GM18909 (cell line): ENCODE data around the gene MT1HL1.

ENCODE experiments used
- ATAC-seq: cut with Tn5 transposase; IDR thresholded peaks from one replicate; pipeline ENCODE4 v1.9.1; 2021; ENCODE audit warnings: mild to moderate bottlenecking; ENCODE audit not compliant: unreplicated experiment, poor library complexity

The MT1HL1 gene

GRCh38 chr1:237025358-237026074 lies 21.3 kb upstream of the MT1HL1 start:
- no peak for ATAC-seq

DNA sequence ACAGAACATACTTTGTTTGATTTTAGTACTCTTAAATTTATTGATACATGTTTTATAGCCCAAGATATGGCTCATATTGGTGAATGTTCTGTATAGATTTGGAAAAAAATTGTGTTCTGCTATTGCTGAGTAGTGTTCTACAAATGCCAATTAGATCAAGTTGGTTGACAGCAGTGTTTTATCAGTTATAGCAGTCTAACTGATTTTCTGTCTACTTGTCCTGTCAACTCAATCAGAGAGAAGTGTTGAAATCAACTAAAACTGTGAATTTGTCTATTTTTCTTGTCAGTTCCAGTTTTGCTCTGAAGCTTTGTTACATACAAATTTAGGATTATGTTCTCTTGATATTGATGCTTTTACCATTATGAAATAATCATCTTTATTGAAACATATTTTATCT lies 14.7 kb upstream of the MT1HL1 start:
- ATAC-seq: no peak

GRCh38 chr1:237016626-237017025 lies 12.4 kb upstream of the MT1HL1 start:
- ATAC-seq: no peak

- no peak for ATAC-seq
Measured at GRCh38 chr1:237013608-237014007, 9.4 kb upstream of the MT1HL1 start.

DNA sequence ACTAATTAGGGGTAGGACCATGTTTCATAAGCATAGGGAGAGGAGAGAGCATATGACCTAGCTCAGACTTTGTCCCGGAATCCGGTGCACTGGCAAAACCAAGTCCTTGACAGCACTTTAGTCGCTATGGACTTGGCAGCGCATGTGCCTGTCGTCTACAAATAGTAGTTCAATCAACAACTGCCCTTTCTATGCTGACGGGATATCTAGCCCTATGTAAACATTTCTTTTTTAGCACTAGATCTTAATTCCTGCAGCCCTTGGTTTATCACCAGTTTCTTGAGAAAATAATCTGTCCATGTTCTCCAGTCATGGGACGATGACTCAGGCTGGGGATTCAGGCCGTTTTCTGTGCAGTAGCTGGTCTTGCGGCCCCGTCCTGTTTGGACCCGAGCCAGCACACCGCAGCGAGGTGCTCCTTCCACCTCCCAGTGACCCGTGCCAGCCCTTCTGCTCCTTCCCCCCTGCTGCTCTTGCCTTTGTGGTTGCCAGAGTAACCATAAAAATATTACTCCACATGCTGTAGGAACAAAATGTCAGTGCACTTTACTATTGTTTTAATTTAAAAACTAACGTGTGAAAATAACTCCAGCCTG lies 8.6 kb upstream of the MT1HL1 start:
- ATAC-seq: no peak

- ATAC-seq: no peak
Measured at GRCh38 chr1:237012361-237012760, 8.1 kb upstream of the MT1HL1 start.

DNA sequence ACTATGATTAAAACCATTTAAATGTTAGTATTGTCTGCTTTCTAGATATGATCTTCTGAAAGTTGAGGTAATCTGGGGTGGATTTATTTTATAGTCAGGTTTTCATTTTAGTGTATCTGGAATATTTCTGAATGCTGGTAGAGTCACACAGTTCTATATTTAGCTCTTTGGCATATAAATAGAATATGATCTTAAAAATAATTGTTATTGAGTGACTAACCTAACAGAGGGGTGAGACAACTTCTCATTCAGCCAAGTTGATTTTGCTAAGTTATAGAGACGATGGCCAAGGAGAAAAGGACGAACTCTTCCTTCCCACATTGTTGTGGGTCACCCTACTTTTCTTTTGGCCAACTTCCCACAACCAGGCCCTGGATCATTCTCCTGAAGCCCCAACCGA lies 7.2 kb upstream of the MT1HL1 start:
- ATAC-seq: no peak

- no peak for ATAC-seq
Measured at GRCh38 chr1:237009611-237010010, 5.4 kb upstream of the MT1HL1 start.

DNA sequence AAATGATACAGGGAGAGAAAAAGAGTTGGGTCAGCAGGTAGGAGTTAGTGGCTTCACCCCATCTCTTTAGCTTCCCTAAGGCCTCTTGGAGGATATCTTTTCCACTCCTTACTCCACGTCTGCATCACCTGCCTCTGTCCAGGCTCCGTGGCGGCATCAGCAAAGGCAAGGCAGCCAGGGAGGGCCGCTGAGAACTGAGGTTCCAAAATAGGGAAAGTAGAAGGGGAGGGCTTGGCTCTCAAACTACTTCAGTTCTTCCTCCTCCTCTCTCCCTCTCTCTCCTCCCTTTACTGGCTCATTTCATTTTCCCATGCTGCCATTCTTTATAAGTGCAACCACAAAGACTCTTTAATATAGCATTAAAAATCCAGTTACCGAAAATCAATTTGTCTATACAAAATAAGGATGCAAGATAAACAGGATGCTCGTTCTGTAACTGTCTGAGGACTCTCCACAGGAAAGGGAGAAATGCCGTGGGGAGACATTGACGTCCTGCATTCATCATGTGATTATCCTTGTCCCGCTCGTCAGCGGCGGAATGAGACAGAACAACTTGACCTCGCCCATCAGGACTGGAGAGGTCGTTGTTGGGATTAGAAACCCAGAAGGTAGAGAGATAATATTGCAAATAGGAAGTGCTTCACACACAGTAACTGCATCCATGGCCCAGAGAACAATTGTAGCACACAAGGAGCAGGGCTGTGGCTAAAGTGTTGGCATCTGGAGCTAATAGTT lies 3.1 kb upstream of the MT1HL1 start:
- no peak for ATAC-seq

GRCh38 chr1:237005674-237006073 lies 1.4 kb upstream of the MT1HL1 start:
- no peak for ATAC-seq

DNA sequence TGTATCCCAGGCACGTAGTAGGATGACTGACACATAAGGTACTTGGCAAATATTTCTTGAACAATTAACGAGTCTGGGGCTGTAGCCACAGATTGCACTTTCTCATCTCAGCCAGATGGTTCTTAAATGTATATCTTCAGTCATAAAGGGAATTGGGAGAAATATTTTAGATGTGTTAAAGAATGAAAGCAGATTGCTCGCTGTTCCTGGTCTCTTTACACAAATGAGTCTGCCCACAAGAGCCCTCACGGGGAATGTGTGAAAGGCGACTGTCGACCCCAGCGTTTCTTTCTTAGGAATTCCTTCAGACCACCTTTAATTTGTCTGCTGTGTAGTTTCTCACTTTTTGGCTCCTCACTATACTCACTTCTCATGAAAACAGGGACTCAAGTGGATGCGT lies 725 bp downstream of the MT1HL1 start:
- no peak for ATAC-seq

- no peak for ATAC-seq
Measured at GRCh38 chr1:237000191-237000590, 4.0 kb downstream of the MT1HL1 start.

GRCh38 chr1:236998546-236998945 lies 5.7 kb downstream of the MT1HL1 start:
- ATAC-seq: no peak

DNA sequence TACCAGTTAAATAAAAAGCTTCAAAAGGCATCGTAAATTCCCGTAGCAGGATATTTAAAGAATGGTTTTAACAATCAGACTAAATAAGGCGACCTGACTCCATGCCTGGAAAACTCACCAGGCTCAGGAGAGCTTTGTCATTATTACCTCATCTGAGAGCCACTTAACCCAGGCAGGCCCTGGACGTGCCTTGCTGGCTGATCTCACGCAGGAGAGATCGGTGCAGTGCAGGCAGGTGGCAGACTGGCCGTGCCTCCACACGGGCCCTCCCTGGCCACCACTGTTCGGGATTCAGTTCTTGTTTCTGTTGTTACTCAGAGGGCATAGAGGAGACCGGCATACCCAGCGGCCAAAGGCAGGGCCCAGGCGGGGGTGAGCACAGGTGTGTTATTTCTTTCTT lies 6.4 kb downstream of the MT1HL1 start:
- no peak for ATAC-seq

- no peak for ATAC-seq
Measured at GRCh38 chr1:236997361-236997760, 6.9 kb downstream of the MT1HL1 start.

DNA sequence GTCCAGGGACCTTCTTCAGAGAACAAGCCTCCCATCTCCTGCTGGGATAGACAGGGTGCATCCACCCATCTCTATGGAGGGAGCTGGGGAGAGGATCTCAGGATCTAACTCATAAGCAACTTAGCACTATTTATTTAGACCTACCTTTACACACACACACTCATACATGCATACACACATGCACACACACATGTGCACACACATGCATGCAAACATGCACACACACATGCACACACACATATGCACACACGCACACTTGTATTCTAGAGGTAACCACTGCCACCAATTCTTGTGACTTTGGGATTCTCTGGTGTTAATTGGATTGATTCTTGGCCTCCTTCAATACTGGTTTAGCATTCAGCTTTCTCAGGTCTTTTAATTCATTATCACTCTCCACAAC lies 9.8 kb downstream of the MT1HL1 start:
- ATAC-seq: no peak

DNA sequence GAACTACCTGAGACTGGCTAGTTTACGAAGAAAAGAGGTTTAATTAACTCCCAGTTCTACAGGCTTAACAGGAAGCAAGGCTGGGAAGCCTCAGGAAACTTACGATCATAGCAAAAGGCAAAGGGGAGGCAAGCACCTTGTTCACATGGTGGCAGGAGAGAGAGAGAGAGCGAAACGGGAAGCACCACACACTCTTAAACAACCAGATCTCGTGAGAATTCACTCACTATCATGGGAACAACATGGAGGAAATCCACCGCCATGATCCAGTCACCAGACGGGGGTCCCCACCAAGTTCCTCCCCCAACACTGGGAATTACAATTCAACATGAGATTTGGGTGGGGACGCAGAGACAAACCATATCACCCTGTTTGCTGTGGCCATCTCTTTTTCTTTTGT lies 11.8 kb downstream of the MT1HL1 start:
- ATAC-seq: no peak

DNA sequence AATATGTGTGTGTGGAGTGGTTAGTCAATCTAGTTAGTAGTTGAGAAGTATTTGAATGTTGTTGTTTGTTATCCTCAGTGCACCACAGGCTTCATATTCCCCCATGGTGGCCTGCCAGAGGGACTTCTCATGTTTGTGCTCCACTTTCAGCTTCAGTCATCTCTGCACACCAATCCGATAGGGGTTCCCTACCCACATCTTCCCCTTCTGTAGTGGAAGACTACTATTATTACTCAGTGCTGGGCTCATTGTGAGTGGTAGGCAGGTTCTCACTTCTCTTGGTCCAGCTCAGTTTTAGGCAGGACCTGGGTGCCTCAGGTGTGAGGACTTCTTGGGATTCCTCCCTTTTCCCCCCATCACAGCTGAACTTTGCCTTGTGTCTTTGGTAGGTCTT lies 14.2 kb downstream of the MT1HL1 start:
- no peak for ATAC-seq

DNA sequence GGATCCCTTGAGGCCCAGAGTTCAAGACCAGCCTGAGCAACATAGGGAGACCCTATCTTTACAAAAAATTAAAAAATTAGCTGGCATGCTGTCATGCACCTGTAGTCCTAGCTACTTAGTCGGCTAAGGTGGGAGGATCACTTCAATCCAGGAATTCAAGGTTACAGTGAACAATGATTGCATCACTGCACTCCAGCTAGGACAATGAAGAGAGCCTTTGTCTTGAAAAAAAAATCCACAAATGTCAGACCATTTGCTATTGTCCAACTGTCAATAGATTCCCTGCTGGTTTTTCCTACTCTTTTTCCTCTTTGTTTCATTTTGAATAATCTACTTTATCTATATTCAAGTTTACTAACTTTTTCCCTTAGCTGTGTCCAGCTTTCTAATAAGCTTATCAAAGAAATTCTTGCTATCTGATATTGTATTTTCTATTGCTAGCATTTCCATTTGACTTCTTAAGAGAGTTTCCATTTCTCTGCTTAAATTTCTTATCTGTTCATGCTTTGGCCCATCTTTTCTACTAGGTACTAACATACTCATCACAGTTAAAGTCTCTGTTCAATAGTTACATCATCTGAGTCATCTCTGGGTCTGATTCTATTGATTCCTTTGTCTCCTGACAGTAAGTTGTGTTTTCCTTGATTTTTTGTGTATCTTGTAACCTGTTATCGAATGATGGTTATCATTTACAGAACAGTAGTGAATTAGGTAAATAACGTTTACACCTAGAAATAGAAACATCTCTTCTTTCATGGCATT lies 14.8 kb downstream of the MT1HL1 start:
- no peak for ATAC-seq

GRCh38 chr1:236983818-236984217 lies 20.4 kb downstream of the MT1HL1 start:
- no peak for ATAC-seq

GRCh38 chr1:236982380-236982779 lies 21.9 kb downstream of the MT1HL1 start:
- no peak for ATAC-seq
